T-cell (primary cell): ENCODE data around the gene PAN3. TPM values are rescaled to one million over a fixed set of nuclear protein-coding genes. Genes with fewer than 3 reads are reported as not detected.

Experiments
- ATAC-seq, 4 experiments: fragments of 200-7000 bp in 3 of 4; fragments of 150-1000 bp in 1 of 4; cut with Tn5 transposase; replicated peaks in 1 of 4; 1 replicate in 3 of 4; 2 replicates in 1 of 4; pipeline ENCODE4 v1.10.0; 2021; ENCODE audit warnings: moderate library complexity in 3 of 4, mild to moderate bottlenecking in 2 of 4, moderate number of reproducible peaks in 1 of 4
- CTCF ChIA-PET, 2 donors: fragments of 300-600 bp; sonication (Branson Sonifier 250); formaldehyde crosslinking; loops; one replicate each; lab custom pipeline; 2022; ENCODE audit warnings: antibody characterized with exemption in 2 of 2; lab: Charles Lee
- POLR2A ChIA-PET, 2 donors: fragments of 300-600 bp; sonication (Branson Sonifier 250); formaldehyde crosslinking; loops; one replicate each; lab custom pipeline; 2022; ENCODE audit warnings: antibody characterized with exemption in 2 of 2; lab: Charles Lee
- DNase-seq, 35 experiments: peaks; one replicate each; pipeline versions ENCODE4 v3.0.0 to v3.0.0-alpha.2; 2013 to 2023
- H3K27ac ChIP-seq: one replicate; pipeline ENCODE4 v1.5.1; 2013; ENCODE audit warnings: low read length
- H3K27me3 ChIP-seq, 2 experiments: replicated peaks in 1 of 2; 1 replicate in 1 of 2; 2 replicates in 1 of 2; pipeline versions ENCODE4 v1.6.1 to v1.7.0; 2013; ENCODE audit warnings: low read length in 1 of 2, mixed read lengths in 1 of 2; ENCODE audit not compliant: control insufficient read depth in 2 of 2, insufficient read depth in 2 of 2; ENCODE audit errors: extremely low read depth in 1 of 2
- H3K36me3 ChIP-seq, 2 donors: 1 replicate in 1 of 2; 2 replicates in 1 of 2; pipeline versions ENCODE4 v1.6.1 to v1.7.0; 2013; ENCODE audit warnings: low read length in 1 of 2; ENCODE audit not compliant: control insufficient read depth in 2 of 2, insufficient read depth in 1 of 2; ENCODE audit errors: extremely low read depth in 1 of 2
- H3K4me1 ChIP-seq, 2 experiments: 1 replicate in 1 of 2; 2 replicates in 1 of 2; pipeline versions ENCODE4 v1.6.1 to v1.7.0; 2013; ENCODE audit warnings: low read length in 2 of 2, mixed read lengths in 1 of 2; ENCODE audit not compliant: insufficient read depth in 2 of 2, control insufficient read depth in 1 of 2; ENCODE audit errors: extremely low read depth in 1 of 2
- H3K4me3 ChIP-seq, 2 donors: 1 replicate in 1 of 2; 2 replicates in 1 of 2; pipeline versions ENCODE4 v1.5.1 to v1.7.0; 2013; ENCODE audit warnings: mild to moderate bottlenecking in 2 of 2, low read length in 1 of 2, moderate library complexity in 1 of 2; ENCODE audit not compliant: control insufficient read depth in 1 of 2; ENCODE audit errors: extremely low read depth in 1 of 2
- H3K9me3 ChIP-seq: 2 replicates; pipeline ENCODE4 v1.7.0; 2013
- H3K27ac Mint-ChIP-seq, 2 donors: one replicate each; pipeline ENCODE4 v1.8.0; 2020 to 2021; ENCODE audit warnings: mild to moderate bottlenecking in 2 of 2, mixed read lengths in 2 of 2
- H3K27me3 Mint-ChIP-seq, 2 donors: one replicate each; pipeline ENCODE4 v1.8.0; 2021 to 2022; ENCODE audit warnings: mixed read lengths in 2 of 2
- H3K36me3 Mint-ChIP-seq: one replicate; pipeline ENCODE4 v1.8.0; 2021; ENCODE audit warnings: mixed read lengths
- H3K4me1 Mint-ChIP-seq, 3 donors: one replicate each; pipeline ENCODE4 v1.8.0; 2020 to 2022; ENCODE audit warnings: mixed read lengths in 3 of 3, mild to moderate bottlenecking in 1 of 3
- H3K4me3 Mint-ChIP-seq, 3 donors: one replicate each; pipeline ENCODE4 v1.8.0; 2020 to 2022; ENCODE audit warnings: mild to moderate bottlenecking in 3 of 3, mixed read lengths in 3 of 3, moderate library complexity in 3 of 3
- H3K9me3 Mint-ChIP-seq, 3 donors: one replicate each; pipeline ENCODE4 v1.8.0; 2020 to 2022; ENCODE audit warnings: mixed read lengths in 3 of 3
- WGBS: methylation state at CpG from one replicate; pipeline ENCODE4 v1.1.5; 2013; ENCODE audit warnings: missing lambda C conversion rate; ENCODE audit not compliant: insufficient coverage; 5-methylcytosine and 5-hydroxymethylcytosine counted together
- total RNA-seq, 35 experiments: library from RNA in 6 of 35; stranded (reverse) in 6 of 35; fragments of 120-200 nt in 1 of 35; gene quantifications; one replicate each; pipeline versions ENCODE4 v1.2.1 to v1.2.4 and lab custom pipeline; 2013 to 2026

Gene PAN3
- total RNA-seq, 5 donors from 2014 or later (not counting 1 experiment from before 2014, with no cell fraction given) = 62.9 to 79.6 (median 69.3) TPM

GRCh38 chr13:28145049-28145448 lies 6.7 kb downstream of the PAN3 start:
- H3K9me3 Mint-ChIP-seq = no peaks in the 10 kb centered on the region
- H3K4me1 ChIP-seq = peaks cover 37 to 39% of the 10 kb centered on the region in 2 experiments
- H3K36me3 Mint-ChIP-seq = peaks cover 9% of the 10 kb centered on the region
- ChIA-PET POLR2A (interaction anchor here in 1 of 2 donors (0.6 kb wide), 1 partner anchor 499 kb away, joined by 7 read pairs; no protein-coding TSS in a partner anchor), CTCF (no interaction called here)
- no peak overlapping the region for H3K4me3 Mint-ChIP-seq
- 96% methylated on average over 3 of the region's 6 CpGs for WGBS
- ATAC-seq (no peak), DNase-seq (no peak)
- H3K4me1 Mint-ChIP-seq = peaks cover 78 to 84% (median 81%) of the 10 kb centered on the region in 3 donors
- H3K4me3 ChIP-seq = no peak overlapping the region
- no peaks in the 10 kb centered on the region for H3K27me3 Mint-ChIP-seq
- no peak overlapping the region for H3K27ac Mint-ChIP-seq
- no peaks in the 10 kb centered on the region for H3K27me3 ChIP-seq
- no peaks in the 10 kb centered on the region for H3K36me3 ChIP-seq
- H3K27ac ChIP-seq = no peak overlapping the region
- H3K9me3 ChIP-seq = no peaks in the 10 kb centered on the region

- Histone ChIP-seq H3K4me3 (no peak overlapping the region), H3K4me1 (peaks cover 17 to 22% of the 10 kb centered on the region in 2 experiments), H3K36me3 (no peaks in the 10 kb centered on the region), H3K27me3 (no peaks in the 10 kb centered on the region), H3K9me3 (no peaks in the 10 kb centered on the region), H3K27ac (no peak overlapping the region)
- Mint-ChIP-seq H3K4me3 (no peak overlapping the region), H3K27ac (no peak overlapping the region), H3K9me3 (no peaks in the 10 kb centered on the region), H3K27me3 (no peaks in the 10 kb centered on the region), H3K36me3 (peaks cover 12% of the 10 kb centered on the region), H3K4me1 (peaks cover 75 to 78% (median 78%) of the 10 kb centered on the region in 3 donors)
- CTCF ChIA-PET = no interaction called here
- DNase-seq (no peak), ATAC-seq (no peak)
- POLR2A ChIA-PET = no interaction called here
- WGBS = no CpG with 5 or more reads among the region's 1 CpG
These were observed 9.2 kb downstream of the PAN3 start for GRCh38 chr13:28147495-28147894.

- ChIA-PET CTCF (no interaction called here), POLR2A (no interaction called here)
- Histone ChIP-seq H3K36me3 (no peaks in the 10 kb centered on the region), H3K27ac (no peak overlapping the region), H3K4me3 (no peak overlapping the region), H3K9me3 (no peaks in the 10 kb centered on the region), H3K27me3 (no peaks in the 10 kb centered on the region), H3K4me1 (peaks cover 0 to 16% of the 10 kb centered on the region in 2 experiments)
- no peak overlapping the region for H3K27ac Mint-ChIP-seq
- H3K4me3 Mint-ChIP-seq = no peak overlapping the region
- WGBS = 67% methylated on average over 2 of the region's 4 CpGs
- ATAC-seq (no peak), DNase-seq (no peak)
- no peaks in the 10 kb centered on the region for H3K27me3 Mint-ChIP-seq
- H3K4me1 Mint-ChIP-seq = peaks cover 62 to 70% (median 68%) of the 10 kb centered on the region in 3 donors
- peaks cover 30% of the 10 kb centered on the region for H3K36me3 Mint-ChIP-seq
- H3K9me3 Mint-ChIP-seq = peaks cover 0 to 12% (median 0%) of the 10 kb centered on the region in 3 donors
These were observed 20.7 kb downstream of the PAN3 start for GRCh38 chr13:28159057-28159456.

- peak overlapping the region in 1 of 3 donors; percentile 17 for H3K4me3 Mint-ChIP-seq
- Histone ChIP-seq H3K36me3 (no peaks in the 10 kb centered on the region), H3K27ac (no peak overlapping the region), H3K4me3 (no peak overlapping the region), H3K4me1 (peaks cover 0 to 12% of the 10 kb centered on the region in 2 experiments), H3K27me3 (no peaks in the 10 kb centered on the region), H3K9me3 (no peaks in the 10 kb centered on the region)
- no peak for DNase-seq
- no peaks in the 10 kb centered on the region for H3K27me3 Mint-ChIP-seq
- H3K27ac Mint-ChIP-seq = no peak overlapping the region
- peaks cover 0 to 12% (median 0%) of the 10 kb centered on the region in 3 donors for H3K9me3 Mint-ChIP-seq
- no CpG with 5 or more reads among the region's 1 CpG for WGBS
- ChIA-PET CTCF (interaction anchor here in 1 of 2 donors (0.5 kb wide), 1 partner anchor 611 kb away, joined by 4 read pairs; no protein-coding TSS in a partner anchor), POLR2A (interaction anchor here in 1 of 2 donors (0.6 kb wide), 1 partner anchor 21 kb away, joined by 3 read pairs; no protein-coding TSS in a partner anchor)
- H3K4me1 Mint-ChIP-seq = peaks cover 73 to 79% (median 77%) of the 10 kb centered on the region in 3 donors
- ATAC-seq = no peak
- H3K36me3 Mint-ChIP-seq = peaks cover 31% of the 10 kb centered on the region
These were observed 23.0 kb downstream of the PAN3 start for GRCh38 chr13:28161370-28161769.

GRCh38 chr13:28163587-28163986 lies 25.2 kb downstream of the PAN3 start:
- H3K36me3 Mint-ChIP-seq = peaks cover 16% of the 10 kb centered on the region
- no peaks in the 10 kb centered on the region for H3K27me3 Mint-ChIP-seq
- Histone ChIP-seq H3K4me3 (no peak overlapping the region), H3K9me3 (no peaks in the 10 kb centered on the region), H3K36me3 (no peaks in the 10 kb centered on the region), H3K4me1 (peaks cover 0 to 24% of the 10 kb centered on the region in 2 experiments), H3K27ac (no peak overlapping the region), H3K27me3 (no peaks in the 10 kb centered on the region)
- ChIA-PET POLR2A (no interaction called here), CTCF (no interaction called here)
- ATAC-seq = no peak
- WGBS = no CpG with 5 or more reads among the region's 4 CpGs
- no peaks in the 10 kb centered on the region for H3K9me3 Mint-ChIP-seq
- no peak overlapping the region for H3K27ac Mint-ChIP-seq
- peaks cover 68 to 79% (median 76%) of the 10 kb centered on the region in 3 donors for H3K4me1 Mint-ChIP-seq
- no peak overlapping the region for H3K4me3 Mint-ChIP-seq
- DNase-seq = no peak

GRCh38 chr13:28166257-28166656 lies 27.9 kb downstream of the PAN3 start:
- Histone ChIP-seq H3K4me1 (peaks cover 0 to 18% of the 10 kb centered on the region in 2 experiments), H3K36me3 (no peaks in the 10 kb centered on the region), H3K4me3 (no peak overlapping the region), H3K9me3 (no peaks in the 10 kb centered on the region), H3K27me3 (no peaks in the 10 kb centered on the region), H3K27ac (no peak overlapping the region)
- no peak overlapping the region for H3K27ac Mint-ChIP-seq
- DNase-seq = no peak
- H3K9me3 Mint-ChIP-seq = no peaks in the 10 kb centered on the region
- ChIA-PET CTCF (no interaction called here), POLR2A (no interaction called here)
- ATAC-seq = no peak
- no CpG with 5 or more reads among the region's 1 CpG for WGBS
- H3K27me3 Mint-ChIP-seq = no peaks in the 10 kb centered on the region
- H3K4me1 Mint-ChIP-seq = peaks cover 47 to 64% (median 61%) of the 10 kb centered on the region in 3 donors
- peak overlapping the region in 1 of 3 donors; percentile 4 for H3K4me3 Mint-ChIP-seq
- peaks cover 13% of the 10 kb centered on the region for H3K36me3 Mint-ChIP-seq
